ENCODE measurements around the gene COL27A1. TPM values are rescaled to one million over a fixed set of nuclear protein-coding genes. Genes with fewer than 3 reads are reported as not detected.

The COL27A1 gene
- total RNA-seq, 2 donors from 2014 or later: 8.7 to 54.8 TPM

- intact Hi-C loops (cut with DNase I): no loop called here
- Histone ChIP-seq H3K27ac (no peak overlapping the region), H3K27me3 (replicated peaks; ENCODE audit: insufficient read depth) (no peaks in the 10 kb centered on the region), H3K36me3 (no peaks in the 10 kb centered on the region), H3K4me1 (replicated peaks) (no peaks in the 10 kb centered on the region), H3K4me3 (no peak overlapping the region), H3K9me3 (no peaks in the 10 kb centered on the region)
- DNase-seq (ENCODE audit: low spot score): no peak
- WGBS: 75% methylated on average over 8 of the region's 8 CpGs
- TF ChIP-seq POLR2AphosphoS5 (IDR thresholded peaks at IDR 0.05) (no peak), CTCF (IDR thresholded peaks at IDR 0.05) (no peak), POLR2A (IDR thresholded peaks at IDR 0.05) (no peak)
Measured at GRCh38 chr9:114230068-114230467, 74.7 kb downstream of the COL27A1 start.

- Histone ChIP-seq H3K4me3 (no peak overlapping the region), H3K27me3 (replicated peaks; ENCODE audit: insufficient read depth) (no peaks in the 10 kb centered on the region), H3K36me3 (no peaks in the 10 kb centered on the region), H3K9me3 (no peaks in the 10 kb centered on the region), H3K4me1 (replicated peaks) (no peaks in the 10 kb centered on the region), H3K27ac (no peak overlapping the region)
- TF ChIP-seq POLR2A (IDR thresholded peaks at IDR 0.05) (no peak), CTCF (IDR thresholded peaks at IDR 0.05) (no peak), POLR2AphosphoS5 (IDR thresholded peaks at IDR 0.05) (no peak)
- no peak for DNase-seq (ENCODE audit: low spot score)
- 86% methylated on average over 6 of the region's 6 CpGs for WGBS
- intact Hi-C loops (cut with DNase I): no loop called here
Measured at GRCh38 chr9:114231273-114231672, 75.9 kb downstream of the COL27A1 start.

- no peaks in the 10 kb centered on the region for H3K9me3 ChIP-seq
- no peak overlapping the region for H3K4me3 ChIP-seq
- H3K27ac ChIP-seq: no peak overlapping the region
- DNase-seq (ENCODE audit: low spot score): no peak
- no peaks in the 10 kb centered on the region for H3K4me1 ChIP-seq (replicated peaks)
- H3K36me3 ChIP-seq: no peaks in the 10 kb centered on the region
- 69% methylated on average over 12 of the region's 12 CpGs for WGBS
- H3K27me3 ChIP-seq (replicated peaks; ENCODE audit: insufficient read depth): no peaks in the 10 kb centered on the region
- intact Hi-C loops (cut with DNase I): no loop called here
- no peak for TF ChIP-seq CTCF (IDR thresholded peaks at IDR 0.05)
- no peak for TF ChIP-seq POLR2AphosphoS5 (IDR thresholded peaks at IDR 0.05)
- no peak for TF ChIP-seq POLR2A (IDR thresholded peaks at IDR 0.05)
Measured at GRCh38 chr9:114231719-114232449, 76.5 kb downstream of the COL27A1 start.

GRCh38 chr9:114233491-114234185, 78.3 kb downstream of the COL27A1 start:
- intact Hi-C loops (cut with DNase I): no loop called here

More at GRCh38 chr9:114233491-114234185, 78.3 kb downstream of the COL27A1 start:
- TF ChIP-seq CTCF (IDR thresholded peaks at IDR 0.05) (peak in 1 of 4 experiments; percentile 6), POLR2A (IDR thresholded peaks at IDR 0.05) (no peak)
- 47% methylated on average over 10 of the region's 10 CpGs for WGBS
- DNase-seq (ENCODE audit: low spot score): no peak
- Histone ChIP-seq H3K4me1 (replicated peaks) (no peaks in the 10 kb centered on the region), H3K36me3 (no peaks in the 10 kb centered on the region), H3K9me3 (no peaks in the 10 kb centered on the region), H3K27me3 (replicated peaks; ENCODE audit: insufficient read depth) (no peaks in the 10 kb centered on the region), H3K4me3 (no peak overlapping the region), H3K27ac (peak overlapping the region in 1 of 2 donors; percentile 26)

Data from prostate gland (tissue), 2 donors.